ENCODE results near the gene POLR1H.

The POLR1H gene

DNA sequence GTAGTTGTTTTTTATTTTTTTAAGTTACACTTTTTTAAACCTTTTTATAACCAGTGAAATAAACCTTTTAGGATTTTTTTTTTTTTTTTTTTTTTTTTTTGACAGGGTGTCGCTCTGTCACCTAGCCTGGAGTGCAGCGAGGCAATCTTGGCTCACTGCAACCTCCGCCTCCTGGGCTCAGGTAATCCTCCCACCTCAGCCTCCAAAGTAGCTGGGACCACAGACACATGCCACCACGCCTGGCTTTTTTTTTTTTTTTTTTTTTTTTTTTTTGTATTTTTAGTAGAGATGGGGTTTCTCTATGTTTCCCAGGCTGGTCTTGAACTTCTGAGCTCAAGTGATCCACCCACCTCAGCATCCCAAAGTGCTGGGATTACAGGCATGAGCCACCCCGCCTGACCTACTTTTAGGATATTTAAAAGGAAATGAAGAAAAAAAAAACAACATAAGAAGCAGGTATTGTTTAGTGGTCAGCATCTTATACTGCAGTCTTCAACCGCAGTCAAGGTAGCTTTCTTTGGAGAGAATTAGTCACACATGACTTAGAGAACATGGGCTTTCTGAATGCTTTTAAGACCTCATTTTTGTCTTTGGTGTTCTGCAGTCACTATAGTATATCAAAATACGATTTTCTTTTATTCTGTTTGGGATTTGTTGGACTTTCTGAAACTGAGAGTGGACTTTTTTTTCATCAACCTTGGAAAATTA is 1.6 kb downstream of the POLR1H start:
- DNase-seq (ENCODE audit: low spot score): no peak

GRCh38 chr6:30063315-30063714 is 2.2 kb downstream of the POLR1H start:
- DNase-seq (ENCODE audit: low spot score): no peak

- no peak for DNase-seq (ENCODE audit: low spot score)
Measured at GRCh38 chr6:30066082-30066481, 5.0 kb downstream of the POLR1H start.

GRCh38 chr6:30066577-30067459 is 5.8 kb downstream of the POLR1H start, which contains the start of gene PPP1R11:
Gene PPP1R11, plus strand, starts transcription at chr6:30067198. Its CDS starts 213 bp downstream, at chr6:30067411.
- peak; percentile 96 for DNase-seq (ENCODE audit: low spot score)

- no peak for DNase-seq (ENCODE audit: low spot score)
Measured at GRCh38 chr6:30067460-30068139, 6.5 kb downstream of the POLR1H start.

GRCh38 chr6:30071081-30071818 is 10.2 kb downstream of the POLR1H start:
- DNase-seq (ENCODE audit: low spot score): peak; percentile 58

DNA sequence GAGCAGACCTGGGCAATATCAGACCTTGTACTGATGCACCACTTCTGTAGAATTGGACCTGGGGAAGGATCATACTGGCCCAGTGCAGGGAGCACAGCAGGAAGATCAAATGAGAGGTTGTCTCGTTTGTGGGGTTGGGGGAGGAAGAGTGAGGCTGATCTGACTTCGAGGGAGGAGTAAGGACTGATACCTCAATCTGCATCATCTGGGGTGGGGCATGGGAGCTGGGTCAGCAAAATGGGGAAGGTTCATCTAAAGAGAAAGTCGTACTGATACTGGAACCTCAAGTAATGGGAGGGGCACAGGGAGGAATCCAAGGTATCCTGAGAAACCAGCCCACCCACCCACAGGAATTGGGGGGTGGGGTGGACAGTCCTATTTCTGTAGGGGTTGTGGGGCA is 10.8 kb downstream of the POLR1H start:
- no peak for DNase-seq (ENCODE audit: low spot score)

- DNase-seq (ENCODE audit: low spot score): no peak
Measured at GRCh38 chr6:30073489-30074235, 12.6 kb downstream of the POLR1H start.

DNA sequence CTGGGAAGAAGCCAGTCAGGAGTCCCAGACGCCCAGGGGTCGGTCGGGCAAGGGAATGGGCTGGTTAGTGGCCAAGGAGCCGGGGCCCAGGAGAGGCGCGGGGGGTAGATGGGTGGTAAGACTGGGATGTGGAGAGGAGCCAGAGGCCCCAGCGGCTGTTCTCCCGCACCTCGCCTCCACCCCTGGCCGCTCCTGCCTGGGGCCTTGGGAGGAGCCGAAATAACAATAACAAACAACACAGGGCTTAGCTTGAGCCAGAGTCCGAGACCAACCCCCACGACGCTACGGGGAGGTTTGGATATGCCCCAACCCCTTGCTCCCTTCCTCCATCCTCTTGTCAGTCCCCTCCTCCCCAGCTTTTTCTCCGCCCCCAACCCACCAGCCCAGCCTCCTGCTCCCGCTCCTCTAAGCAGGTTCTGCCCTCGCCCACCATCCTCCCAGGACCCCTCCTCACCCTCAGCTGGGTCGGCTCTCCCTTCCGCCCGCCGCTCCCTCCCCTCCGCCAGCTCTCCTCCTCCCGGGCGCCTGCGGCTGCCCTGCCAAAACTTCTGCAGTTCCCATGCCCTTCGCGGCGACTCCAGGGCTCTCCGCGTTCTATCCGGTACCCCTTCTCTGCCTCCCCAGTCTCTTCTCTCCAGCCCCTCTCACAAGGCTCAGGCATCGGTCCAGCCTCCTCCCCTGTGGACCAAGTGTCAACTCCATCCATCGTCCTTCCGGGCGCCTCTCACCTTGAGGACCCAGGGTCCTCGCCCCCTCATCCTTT is 13.4 kb downstream of the POLR1H start:
- peak; percentile 70 for DNase-seq (ENCODE audit: low spot score)

DNA sequence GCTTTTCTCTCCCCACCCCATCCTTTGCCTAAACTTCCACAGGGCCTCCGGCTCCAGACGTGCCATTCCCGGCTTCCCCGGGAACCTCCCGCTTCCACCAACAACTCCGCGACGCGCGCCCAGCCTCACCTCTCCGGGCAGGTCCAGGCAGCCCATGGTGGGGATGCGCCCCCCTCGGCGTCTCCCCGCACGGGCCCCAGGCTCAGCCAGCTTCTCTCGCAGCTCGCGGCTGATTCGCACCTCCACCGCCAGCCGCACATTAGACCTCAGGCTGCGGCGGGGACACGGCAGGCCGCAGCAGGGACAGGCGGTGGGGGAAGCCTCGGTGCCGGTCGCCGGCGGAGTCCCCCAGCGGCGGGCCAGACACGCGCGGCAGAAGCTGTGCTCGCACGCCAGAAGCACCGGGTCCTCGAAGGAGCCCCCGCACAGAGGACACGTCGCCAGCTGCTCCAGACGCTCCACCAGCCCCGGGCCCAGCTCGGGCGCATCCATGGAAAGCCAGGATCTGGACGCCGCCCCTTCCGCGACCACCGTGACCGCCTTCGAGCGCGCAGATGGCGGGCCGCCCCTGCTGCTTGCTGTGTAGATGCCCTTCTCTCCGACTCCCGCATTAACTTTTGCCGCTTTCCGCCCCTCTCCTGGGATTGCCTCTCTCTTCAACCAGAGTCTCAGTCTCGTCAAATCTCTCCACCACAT is 14.2 kb downstream of the POLR1H start, which contains the start of gene RNF39:
TSS of gene RNF39 (minus strand) at position 676 of the 696 bp plus-strand sequence. CDS start at position 492, 184 bp downstream.
- peak; percentile 59 for DNase-seq (ENCODE audit: low spot score)

DNA sequence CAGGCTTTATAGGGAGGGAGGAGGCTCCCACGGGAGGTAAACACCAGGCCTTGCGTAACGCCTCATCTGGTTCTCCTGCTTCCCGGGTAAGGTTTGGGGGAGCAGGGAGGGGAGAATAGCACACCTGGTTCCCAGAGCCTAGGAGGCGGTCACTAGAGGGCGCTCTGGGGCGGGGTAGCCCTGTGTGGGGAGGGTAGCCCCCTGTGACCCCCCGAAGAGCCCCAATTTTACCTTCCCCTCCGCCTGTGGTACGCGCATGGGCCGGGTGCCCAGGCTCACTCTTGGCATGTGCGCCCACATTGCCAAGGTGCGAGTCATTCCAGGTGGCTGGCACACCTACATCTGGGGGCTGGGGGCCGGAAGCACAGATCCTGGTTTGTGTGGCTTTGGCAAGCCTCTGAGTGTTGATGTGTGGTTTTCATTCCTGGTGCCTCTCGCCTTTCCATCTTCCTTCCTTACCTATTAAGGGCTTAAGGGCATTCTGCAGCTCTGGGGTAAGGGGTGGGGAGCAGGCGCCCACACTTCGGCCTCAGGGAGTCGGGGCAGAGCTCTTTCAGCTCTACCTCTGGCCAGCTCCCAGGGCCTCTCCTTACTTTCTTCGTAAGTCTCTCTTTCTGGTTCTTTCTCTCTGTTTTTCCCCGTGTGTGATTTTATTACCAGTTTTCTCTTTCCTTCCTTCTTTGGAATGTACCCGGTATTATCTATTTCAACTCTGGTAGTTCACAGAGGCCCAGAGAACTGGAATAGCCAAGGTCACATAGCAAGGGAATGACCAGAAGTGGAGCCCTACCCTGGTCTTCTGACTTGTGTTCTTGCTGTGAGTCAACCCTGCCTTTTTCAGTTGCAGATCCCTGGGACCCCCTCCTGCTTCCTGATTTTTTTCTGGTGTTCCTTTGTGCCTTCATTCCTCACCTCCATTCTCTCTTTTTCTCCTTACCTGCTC is 15.0 kb downstream of the POLR1H start:
- DNase-seq (ENCODE audit: low spot score): peak; percentile 60

GRCh38 chr6:30077218-30077617 is 16.2 kb downstream of the POLR1H start:
- no peak for DNase-seq (ENCODE audit: low spot score)

- no peak for DNase-seq (ENCODE audit: low spot score)
Measured at GRCh38 chr6:30087876-30088275, 26.8 kb downstream of the POLR1H start.

DNA sequence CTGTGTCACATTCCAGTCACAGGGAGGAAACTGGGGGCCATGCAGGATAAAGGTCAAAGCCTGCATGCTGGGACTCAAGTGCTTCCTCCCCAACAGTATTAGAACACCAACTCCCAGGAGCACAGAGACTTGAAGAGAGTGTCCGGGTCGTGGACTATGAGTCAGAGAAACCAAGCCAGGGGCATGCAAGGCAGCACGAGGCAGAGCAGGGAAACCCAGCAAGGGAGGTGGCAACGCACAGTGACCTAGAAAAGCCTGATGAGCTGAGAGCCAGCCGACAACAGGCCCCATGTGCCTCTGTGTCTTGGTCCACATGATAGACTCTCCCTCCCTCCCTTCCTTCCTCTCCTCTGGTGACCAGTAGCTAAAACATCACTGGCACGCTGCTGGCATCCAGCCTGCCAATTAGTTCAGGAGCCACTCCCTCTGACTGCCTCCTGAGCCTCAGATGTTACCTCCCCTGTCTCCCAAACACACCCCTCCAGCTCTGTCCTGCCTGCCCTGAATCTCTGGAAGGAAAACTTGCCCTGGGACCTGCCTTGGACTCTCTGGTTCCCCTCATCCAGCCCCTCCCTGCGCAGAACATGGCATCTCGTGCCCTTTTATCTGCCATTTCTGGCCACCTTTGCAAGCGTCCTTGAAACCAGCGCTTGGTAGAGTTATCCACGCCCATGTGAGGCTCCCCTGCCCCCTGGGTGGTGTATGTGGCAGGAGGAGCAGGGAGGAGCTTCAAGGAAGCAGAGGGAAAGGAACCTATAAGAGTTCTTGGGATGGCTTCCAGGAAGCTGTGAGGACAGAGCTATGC is 30.7 kb downstream of the POLR1H start:
- no peak for DNase-seq (ENCODE audit: low spot score)

DNA sequence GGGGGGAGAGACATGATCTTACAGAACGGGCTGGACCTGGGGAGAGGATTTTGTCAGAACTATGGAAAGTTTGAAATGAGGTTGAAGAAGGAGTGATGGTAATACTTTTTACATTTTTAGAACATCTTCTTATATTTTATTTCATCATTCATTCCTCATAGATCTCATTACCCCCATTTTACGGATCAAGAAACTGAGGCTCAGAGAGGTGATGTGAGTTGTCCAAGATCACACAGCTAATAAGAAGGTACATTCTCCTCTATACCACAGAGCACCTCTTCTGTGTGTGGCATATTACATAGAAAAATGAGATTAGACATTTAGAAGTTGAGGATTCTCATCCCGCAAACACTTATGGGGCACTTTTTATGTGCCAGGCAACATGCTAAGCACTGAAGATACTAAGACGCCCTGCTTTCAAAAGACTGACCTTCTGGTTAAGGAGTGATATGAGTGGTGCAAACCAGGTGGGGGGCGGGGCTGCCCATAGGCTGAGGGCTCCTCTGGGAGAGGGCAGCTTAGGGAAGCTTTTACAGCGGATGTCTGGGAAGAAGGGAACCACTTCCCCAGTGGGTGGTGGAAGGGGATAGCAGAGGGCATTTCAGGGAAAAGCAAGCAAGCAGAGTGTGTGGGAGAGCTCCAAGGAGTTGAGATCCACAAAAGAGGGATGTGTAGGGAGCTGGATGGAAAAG is 31.9 kb downstream of the POLR1H start:
- DNase-seq (ENCODE audit: low spot score): no peak

DNA sequence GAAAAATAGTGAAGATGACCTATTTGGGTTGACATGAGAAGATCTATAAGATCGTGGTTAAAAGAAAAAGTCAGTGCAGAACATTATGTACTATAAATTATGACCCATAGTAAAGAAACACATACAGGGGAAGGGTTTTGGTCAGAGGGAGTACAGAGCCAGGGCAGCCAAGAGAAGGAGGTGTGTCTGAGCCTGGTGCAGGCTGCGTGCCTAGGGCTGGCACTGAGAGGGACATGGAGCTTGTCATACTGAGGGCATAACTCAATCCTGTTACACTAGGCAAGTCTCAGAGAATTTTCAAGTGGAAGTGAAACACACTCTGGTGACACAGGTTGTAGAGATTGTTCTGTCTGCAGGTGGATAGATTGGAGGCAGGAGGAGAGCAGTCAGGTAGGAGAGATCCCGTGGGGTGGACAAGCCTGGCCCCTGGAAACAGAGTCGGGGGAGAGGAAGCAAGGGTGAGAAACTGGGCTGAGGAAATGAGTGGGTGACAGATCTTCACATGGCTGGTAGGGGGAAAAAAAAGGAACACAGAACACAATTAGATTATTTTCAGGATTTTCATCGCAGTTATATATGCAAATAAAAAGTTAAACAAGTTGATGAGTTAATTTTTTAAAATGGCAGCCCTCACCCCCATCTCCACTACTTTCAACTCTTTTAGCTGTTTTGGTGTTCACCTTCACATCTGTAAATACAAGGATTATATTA is 33.0 kb downstream of the POLR1H start:
- no peak for DNase-seq (ENCODE audit: low spot score)
